ENCODE results near the gene ABITRAM.

DNA sequence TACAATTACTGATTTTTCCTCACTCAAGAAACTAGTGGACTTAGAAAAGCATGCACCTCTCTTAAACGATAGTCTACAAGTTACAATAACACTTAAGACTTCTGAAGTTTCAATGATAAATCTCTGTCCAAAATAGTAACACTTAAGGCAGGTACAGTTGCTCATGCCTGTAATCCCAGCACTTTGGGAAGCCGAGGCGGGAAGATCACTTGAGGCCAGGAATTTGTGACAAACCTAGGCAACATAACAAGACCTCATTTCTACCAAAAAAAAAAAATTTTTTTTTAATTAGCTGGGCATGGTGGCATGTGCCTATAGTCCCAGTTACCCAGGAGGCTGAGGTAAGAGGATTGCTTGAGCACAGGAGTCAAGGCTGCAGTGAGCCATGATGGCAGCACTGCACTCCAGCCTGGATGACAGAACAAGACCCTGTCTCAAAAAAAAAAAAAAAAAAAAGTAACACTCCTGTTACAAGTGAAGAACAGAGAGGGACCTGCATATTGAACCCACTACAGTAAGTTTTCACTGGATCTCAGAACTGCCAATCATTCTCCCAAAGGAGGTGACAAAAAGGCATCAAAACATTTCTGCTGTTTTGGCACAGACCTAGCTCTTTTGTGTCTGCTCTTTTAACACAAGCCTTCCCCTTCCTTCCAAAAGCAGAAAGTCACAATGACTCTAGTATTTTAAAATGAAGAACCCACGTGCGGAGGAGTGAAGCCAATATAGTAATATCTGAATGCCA, 3.5 kb downstream of the ABITRAM start:
- TF ChIP-seq POLR2A (IDR thresholded peaks at IDR 0.05; ENCODE audit: low read depth, low read length) (no peak), TAF1 (IDR thresholded peaks at IDR 0.05; ENCODE audit: low read depth, low read length) (no peak), SPI1 (IDR thresholded peaks at IDR 0.05; ENCODE audit: low read depth, low read length) (no peak)
